ENCODE data around the gene COL6A3. TPM values are rescaled to one million over a fixed set of nuclear protein-coding genes. Genes with fewer than 3 reads are reported as not detected.
A peak's percentile ranks its signal among the peaks of the same experiment; 100 is the strongest.

The COL6A3 gene
- total RNA-seq, 2 donors from 2014 or later, result 61.6 to 103 TPM

- H3K9me3 ChIP-seq, result no peaks in the 10 kb centered on the region
- peak overlapping the region in 1 of 2 donors; percentile 27 for H3K27ac ChIP-seq
- no peaks in the 10 kb centered on the region for H3K27me3 ChIP-seq
- no peaks in the 10 kb centered on the region for H3K36me3 ChIP-seq
- peak; percentile 54 for DNase-seq (ENCODE audit: low spot score)
- H3K4me1 ChIP-seq, result peaks cover 0 to 55% of the 10 kb centered on the region in 2 donors
- TF ChIP-seq CTCF (IDR thresholded peaks at IDR 0.05), result no peak
- no peak overlapping the region for H3K4me3 ChIP-seq
Observed at GRCh38 chr2:237319086-237319820, 94.7 kb downstream of the COL6A3 start.

- Histone ChIP-seq H3K4me3 (no peak overlapping the region), H3K27me3 (no peaks in the 10 kb centered on the region), H3K9me3 (no peaks in the 10 kb centered on the region), H3K27ac (peak overlapping the region; percentile 88 to 95), H3K4me1 (peaks cover 0 to 43% of the 10 kb centered on the region in 2 donors), H3K36me3 (no peaks in the 10 kb centered on the region)
- DNase-seq (ENCODE audit: low spot score), result no peak
- no peak for TF ChIP-seq CTCF (IDR thresholded peaks at IDR 0.05)
Observed at GRCh38 chr2:237316339-237316738, 97.6 kb downstream of the COL6A3 start.

- DNase-seq (ENCODE audit: low spot score), result no peak
- no peak overlapping the region for H3K4me3 ChIP-seq
- H3K9me3 ChIP-seq, result no peaks in the 10 kb centered on the region
- peak overlapping the region; percentile 88 to 95 for H3K27ac ChIP-seq
- peaks cover 0 to 38% of the 10 kb centered on the region in 2 donors for H3K4me1 ChIP-seq
- no peaks in the 10 kb centered on the region for H3K36me3 ChIP-seq
- no peak for TF ChIP-seq CTCF (IDR thresholded peaks at IDR 0.05)
- H3K27me3 ChIP-seq, result no peaks in the 10 kb centered on the region
Observed at GRCh38 chr2:237315829-237316225, 98.1 kb downstream of the COL6A3 start.

- Histone ChIP-seq H3K9me3 (no peaks in the 10 kb centered on the region), H3K36me3 (no peaks in the 10 kb centered on the region), H3K4me1 (peaks cover 0 to 36% of the 10 kb centered on the region in 2 donors), H3K4me3 (no peak overlapping the region), H3K27me3 (no peaks in the 10 kb centered on the region), H3K27ac (peak overlapping the region; percentile 88 to 95)
- DNase-seq (ENCODE audit: low spot score), result peak; percentile 94
- peak; percentile 43 to 73 for TF ChIP-seq CTCF (IDR thresholded peaks at IDR 0.05)
Observed at GRCh38 chr2:237315170-237315828, 98.7 kb downstream of the COL6A3 start.

- Histone ChIP-seq H3K4me1 (peaks cover 0 to 37% of the 10 kb centered on the region in 2 donors), H3K27me3 (no peaks in the 10 kb centered on the region)
- no peak for DNase-seq (ENCODE audit: low spot score)
Observed at GRCh38 chr2:237314681-237315080, 99.3 kb downstream of the COL6A3 start.

More at GRCh38 chr2:237314681-237315080, 99.3 kb downstream of the COL6A3 start:
- Histone ChIP-seq H3K36me3 (no peaks in the 10 kb centered on the region), H3K4me3 (no peak overlapping the region), H3K9me3 (no peaks in the 10 kb centered on the region), H3K27ac (peak overlapping the region; percentile 88 to 95)
- TF ChIP-seq CTCF (IDR thresholded peaks at IDR 0.05), result no peak

Measured in right atrium auricular region (tissue), 2 donors.